Umbilical cord (tissue), 2 donors: ENCODE measurements around the gene MYO7B. TPM values are rescaled to one million over a fixed set of nuclear protein-coding genes. Genes with fewer than 3 reads are reported as not detected.

Experiments used
- DNase-seq: peaks from one replicate; pipeline ENCODE4 v3.0.0-alpha.2; 2015; ENCODE audit warnings: low spot score
- total RNA-seq: library from RNA; depleted of rRNA; stranded (reverse); fragments of >200 nt; gene quantifications from one replicate; pipeline ENCODE4 v1.2.3, GENCODE V29; 2014; ENCODE audit warnings: low replicate concordance; ENCODE audit not compliant: insufficient read depth

MYO7B gene
- total RNA-seq, 1 donor from 2014 or later: not detected

DNA sequence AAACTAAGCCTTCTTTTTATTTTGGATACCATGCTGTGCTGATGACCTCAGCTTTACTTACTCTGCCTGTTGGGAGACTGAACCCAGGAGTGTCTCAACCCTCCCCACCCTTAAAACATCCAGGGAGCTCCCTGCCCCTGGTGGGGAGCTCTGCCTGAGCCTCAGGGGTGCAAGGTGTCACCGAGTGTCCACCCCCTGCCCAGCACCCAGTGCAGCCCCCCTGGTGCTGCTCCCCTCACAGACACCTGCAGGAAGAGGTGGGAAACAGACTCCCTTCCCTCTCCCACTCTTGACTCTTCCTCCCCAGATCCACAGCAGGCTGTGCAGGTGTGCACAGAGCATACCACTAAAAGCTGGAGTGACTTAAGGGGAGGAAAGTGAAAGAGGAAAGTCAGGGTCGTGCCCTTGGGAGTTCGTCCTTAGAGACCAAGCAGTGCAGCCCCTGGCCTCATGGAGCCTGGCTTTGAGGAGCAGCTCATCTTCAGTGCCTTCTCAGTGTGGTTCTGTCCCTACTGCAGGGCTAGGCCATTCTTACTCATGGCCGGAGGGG lies 51.3 kb downstream of the MYO7B start:
- DNase-seq: no peak

DNA sequence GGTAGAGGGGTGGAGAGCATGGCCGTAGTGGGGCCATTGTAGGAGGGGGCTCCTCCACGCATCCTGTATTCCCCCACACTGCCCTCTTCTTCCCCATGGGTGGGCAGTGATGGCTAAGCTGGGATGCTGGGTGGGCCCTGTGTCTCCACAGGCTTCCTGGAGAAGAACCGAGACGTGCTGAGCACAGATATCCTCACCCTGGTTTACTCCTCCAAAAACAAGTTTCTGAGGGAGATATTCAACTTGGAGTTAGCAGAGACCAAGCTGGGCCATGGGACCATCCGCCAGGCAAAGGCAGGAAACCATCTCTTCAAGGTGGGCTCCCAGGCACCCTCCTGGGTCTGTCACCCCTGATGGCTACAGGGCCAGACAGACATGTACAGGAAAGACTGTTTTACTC lies 52.8 kb downstream of the MYO7B start:
- no peak for DNase-seq

- no peak for DNase-seq
Measured at GRCh38 chr2:127589358-127589757, 53.9 kb downstream of the MYO7B start.

GRCh38 chr2:127589841-127590240 lies 54.4 kb downstream of the MYO7B start:
- no peak for DNase-seq

DNA sequence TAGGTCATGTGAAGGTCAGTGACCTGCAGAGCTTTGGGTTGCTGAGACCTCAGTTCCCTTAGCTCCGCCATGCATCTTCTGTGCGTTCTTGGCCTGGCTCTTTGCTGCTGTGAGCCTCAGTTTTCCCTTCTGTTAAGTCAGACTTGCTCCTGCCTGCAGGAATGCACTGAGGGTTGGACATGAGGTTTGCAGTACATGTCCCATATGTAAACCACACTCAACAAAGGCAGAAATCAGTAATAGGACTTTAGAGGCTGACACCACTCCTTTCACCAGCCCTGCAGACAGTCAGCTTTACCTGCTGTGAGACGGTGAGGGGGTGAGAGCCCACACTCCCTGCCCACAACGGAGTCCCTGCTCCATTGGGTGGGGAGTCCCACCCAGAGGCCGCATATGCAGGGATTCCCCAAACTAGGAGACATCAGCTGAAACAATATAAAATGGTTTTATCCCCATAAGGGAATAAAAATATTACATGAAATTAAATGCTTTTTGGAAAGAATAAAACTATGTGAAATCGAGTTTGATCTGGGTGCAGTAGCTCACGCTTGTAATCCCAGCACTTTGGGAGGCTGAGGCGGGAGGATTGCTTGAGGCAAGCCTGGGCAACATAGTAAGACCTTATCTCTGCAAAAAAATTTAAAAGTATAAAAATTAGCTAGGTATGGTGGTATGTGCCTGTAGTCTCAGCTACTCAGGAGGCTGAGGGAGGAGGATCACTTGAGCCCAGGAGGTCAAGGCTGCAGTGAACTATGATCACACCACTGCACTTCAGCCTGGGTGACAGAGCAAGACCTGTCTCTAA lies 55.1 kb downstream of the MYO7B start:
- DNase-seq: no peak

GRCh38 chr2:127591221-127591923 lies 55.9 kb downstream of the MYO7B start:
- peak; percentile 35 for DNase-seq

GRCh38 chr2:127592761-127593227 lies 57.3 kb downstream of the MYO7B start:
- DNase-seq: no peak

- no peak for DNase-seq
Measured at GRCh38 chr2:127593228-127594115, 58.0 kb downstream of the MYO7B start.

- DNase-seq: no peak
Measured at GRCh38 chr2:127594116-127594591, 58.7 kb downstream of the MYO7B start.

GRCh38 chr2:127596311-127597045 lies 61.0 kb downstream of the MYO7B start:
- no peak for DNase-seq

DNA sequence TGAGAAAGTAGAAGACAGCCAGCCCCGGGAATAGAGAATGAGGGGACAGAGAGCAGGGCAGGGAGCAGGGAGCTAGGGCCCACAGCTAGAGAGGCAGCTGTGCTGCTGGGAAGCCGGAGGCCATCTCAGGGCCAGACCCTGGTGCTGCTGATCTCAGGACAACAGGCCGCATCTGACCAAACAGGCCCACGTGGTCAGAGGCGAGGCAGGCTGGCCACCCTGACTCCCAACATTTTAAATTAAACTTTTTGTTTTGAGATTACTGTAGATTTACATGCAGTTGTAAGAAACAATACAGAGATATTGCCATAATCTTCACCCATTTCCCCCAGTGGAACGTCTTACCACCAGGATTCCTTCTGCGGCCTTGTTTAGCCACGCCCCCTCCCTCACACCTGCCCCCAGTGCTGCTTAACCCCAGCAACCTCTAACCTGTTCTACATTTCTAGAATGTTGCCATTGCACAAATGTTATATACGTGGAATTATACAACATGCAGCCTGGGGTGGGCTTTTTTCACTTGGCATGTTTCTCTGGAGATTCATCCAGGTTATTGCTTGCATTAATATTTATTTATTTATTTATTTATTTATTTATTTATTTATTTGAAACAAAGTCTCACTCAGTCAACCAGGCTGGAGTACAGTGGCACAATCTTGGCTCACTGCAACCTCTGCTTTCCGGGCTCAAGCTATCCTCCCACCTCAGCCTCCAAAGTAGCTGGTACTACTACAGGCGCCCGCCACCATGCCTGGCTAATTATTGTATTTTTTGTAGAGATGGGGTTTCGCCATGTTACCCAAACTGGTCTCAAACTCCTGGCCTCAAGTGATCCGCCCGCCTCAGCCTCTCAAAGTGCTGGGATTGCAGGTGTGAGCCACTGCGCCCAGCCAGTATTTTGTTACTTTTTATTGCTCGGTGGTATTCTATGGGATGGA lies 61.8 kb downstream of the MYO7B start:
- no peak for DNase-seq

DNA sequence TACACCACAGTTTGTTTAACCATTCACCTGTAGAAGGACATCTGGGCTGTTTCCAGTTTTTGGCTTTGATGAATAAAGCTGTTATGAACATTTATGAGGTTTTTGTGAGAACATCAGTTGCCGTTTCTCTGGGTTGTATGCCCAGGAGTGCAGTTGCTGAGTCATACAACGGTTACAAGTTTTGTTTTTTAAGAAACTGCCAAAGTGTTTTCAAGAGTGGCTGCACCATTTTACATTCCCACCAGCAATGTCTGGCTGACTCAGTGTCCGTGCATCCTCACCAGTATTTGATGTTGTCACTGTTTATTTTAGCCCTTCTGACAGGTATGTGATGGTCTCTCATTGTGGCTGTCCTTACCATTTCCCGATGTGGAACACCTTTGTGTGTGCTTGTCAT lies 62.5 kb downstream of the MYO7B start:
- DNase-seq: no peak

DNA sequence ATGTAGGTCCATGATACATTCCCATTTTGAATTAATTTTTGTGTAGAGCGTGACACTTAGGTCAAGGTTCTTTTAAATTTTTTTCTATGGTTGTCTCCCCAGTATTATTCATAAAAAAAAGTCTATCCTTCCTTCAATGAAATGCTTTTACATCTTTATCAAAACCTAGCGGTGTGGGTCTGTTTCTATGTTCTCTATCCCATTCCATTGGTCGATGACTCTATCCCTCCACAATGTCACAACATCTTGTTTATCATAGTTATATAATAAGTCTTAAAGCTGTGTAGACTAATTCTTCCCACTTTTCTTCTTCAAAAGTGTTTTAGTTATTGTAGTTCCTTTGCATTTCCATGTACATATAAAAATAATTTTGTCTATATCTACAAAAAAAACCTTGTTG lies 63.2 kb downstream of the MYO7B start:
- DNase-seq: no peak

- no peak for DNase-seq
Measured at GRCh38 chr2:127599211-127599610, 63.7 kb downstream of the MYO7B start.

DNA sequence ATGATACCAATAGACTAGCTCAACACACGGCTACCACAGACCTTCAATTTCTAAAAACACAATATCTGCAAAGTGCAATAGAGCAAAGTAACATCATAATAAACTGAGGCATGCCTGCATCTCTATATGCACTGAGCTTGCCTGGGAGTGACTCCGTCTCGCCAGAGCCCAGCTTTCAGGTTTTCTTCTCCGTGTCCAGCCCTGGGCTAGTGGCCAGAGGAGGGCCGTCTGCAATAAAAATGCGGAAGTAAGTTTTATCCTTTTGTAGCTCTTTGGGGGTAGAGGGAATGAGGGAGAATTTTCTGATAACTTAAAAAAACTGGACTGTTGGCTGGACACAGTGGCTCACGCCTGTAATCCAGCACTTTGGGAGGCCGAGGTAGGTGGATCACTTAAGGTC lies 69.5 kb downstream of the MYO7B start:
- no peak for DNase-seq

- no peak for DNase-seq
Measured at GRCh38 chr2:127605691-127606263, 70.3 kb downstream of the MYO7B start.

DNA sequence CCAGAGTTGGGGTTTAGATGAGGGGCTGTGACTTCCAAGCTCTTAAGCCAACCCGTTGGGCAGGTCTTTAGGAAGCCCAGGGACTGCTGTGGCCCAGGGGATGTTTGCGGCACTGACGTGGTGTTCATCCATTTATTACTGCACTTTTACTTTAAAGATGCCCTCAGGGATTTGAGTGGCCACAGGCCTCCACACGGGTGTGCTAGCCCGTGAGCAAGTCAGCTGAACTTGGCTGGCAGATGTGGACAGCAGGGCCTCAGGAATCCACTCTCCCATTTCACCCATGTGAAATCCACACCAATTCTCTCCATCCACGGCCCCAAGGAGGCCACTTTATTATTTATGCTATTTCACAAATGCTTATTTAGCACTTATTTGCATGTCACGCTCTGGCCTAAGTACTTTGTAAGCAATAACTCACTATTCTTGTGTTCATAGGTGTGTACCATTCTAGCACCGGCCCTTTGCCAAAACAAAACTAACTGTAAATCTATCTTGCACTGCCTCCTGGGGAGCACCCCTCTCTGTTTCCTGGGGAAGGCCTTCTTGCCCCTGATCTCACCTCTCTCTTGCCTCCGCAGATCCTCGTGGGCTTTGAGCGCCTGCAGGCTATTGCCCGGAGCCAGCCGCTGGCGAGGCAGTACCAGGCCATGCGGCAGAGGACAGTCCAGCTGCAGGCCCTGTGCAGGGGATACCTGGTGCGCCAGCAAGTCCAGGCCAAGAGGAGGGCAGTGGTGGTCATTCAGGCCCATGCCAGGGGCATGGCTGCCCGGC lies 71.3 kb downstream of the MYO7B start:
- DNase-seq: no peak

- no peak for DNase-seq
Measured at GRCh38 chr2:127607399-127607908, 72.0 kb downstream of the MYO7B start.
